Gastrocnemius medialis (tissue), 4 donors: ENCODE measurements around the gene DIPK2A.
A peak's percentile ranks its signal among the peaks of the same experiment; 100 is the strongest.

Source experiments
- POLR2A ChIP-seq, 2 donors: fragments of 450-650 bp; IDR thresholded peaks; one replicate each; pipeline ENCODE4 v1.6.1; 2017; ENCODE audit warnings: antibody characterized with exemption in 2 of 2, mild to moderate bottlenecking in 2 of 2, moderate library complexity in 2 of 2
- TF ChIP-seq, protein P1 (sequence below), 5 experiments: fragments of 450-650 bp in 3 of 5; fragments of 200-600 bp in 2 of 5; sonication (generic) in 2 of 5; IDR thresholded peaks in 4 of 5; conservative IDR thresholded peaks in 1 of 5; 1 replicate in 4 of 5; 2 replicates in 1 of 5; pipeline ENCODE4 v1.5.1; 2016 to 2019; ENCODE audit warnings: antibody characterized with exemption in 5 of 5, mild to moderate bottlenecking in 3 of 5, moderate library complexity in 3 of 5

DNA sequence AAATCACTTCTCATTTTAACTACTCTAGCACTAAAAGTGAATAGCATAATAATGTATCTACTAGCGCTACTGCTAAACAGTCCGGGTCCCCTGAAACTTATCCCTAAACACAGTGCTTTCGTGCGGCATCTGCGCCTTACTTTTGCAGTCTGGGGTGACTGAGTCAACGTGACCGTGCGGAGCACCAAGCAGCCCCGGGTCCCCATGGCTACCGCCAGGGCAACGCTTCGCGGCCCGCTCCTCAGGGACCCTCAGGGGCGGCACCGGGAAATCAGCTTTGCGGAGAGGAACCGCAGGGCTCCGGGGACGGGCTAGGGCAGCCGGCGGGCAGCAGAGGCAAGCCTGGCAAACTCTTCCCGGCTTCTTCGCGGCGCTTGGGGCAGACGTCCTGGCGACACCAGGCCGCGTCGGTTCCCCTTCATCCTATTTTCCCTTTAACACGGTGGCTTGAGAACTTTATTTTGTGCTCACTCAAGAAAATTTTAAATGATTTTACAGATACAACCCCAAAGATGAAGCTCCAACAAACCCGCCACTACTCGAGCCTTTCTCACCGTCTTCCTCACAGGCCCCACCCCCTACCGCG is 757 bp upstream of the DIPK2A start:
- TF ChIP-seq, protein P1, sequence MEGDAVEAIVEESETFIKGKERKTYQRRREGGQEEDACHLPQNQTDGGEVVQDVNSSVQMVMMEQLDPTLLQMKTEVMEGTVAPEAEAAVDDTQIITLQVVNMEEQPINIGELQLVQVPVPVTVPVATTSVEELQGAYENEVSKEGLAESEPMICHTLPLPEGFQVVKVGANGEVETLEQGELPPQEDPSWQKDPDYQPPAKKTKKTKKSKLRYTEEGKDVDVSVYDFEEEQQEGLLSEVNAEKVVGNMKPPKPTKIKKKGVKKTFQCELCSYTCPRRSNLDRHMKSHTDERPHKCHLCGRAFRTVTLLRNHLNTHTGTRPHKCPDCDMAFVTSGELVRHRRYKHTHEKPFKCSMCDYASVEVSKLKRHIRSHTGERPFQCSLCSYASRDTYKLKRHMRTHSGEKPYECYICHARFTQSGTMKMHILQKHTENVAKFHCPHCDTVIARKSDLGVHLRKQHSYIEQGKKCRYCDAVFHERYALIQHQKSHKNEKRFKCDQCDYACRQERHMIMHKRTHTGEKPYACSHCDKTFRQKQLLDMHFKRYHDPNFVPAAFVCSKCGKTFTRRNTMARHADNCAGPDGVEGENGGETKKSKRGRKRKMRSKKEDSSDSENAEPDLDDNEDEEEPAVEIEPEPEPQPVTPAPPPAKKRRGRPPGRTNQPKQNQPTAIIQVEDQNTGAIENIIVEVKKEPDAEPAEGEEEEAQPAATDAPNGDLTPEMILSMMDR (IDR thresholded peaks at IDR 0.05 in 4 of 5, conservative IDR thresholded peaks at IDR 0.05 in 1 of 5), result peak in 3 of 5 experiments; percentile 12 to 36 (median 16)
- TF ChIP-seq POLR2A (IDR thresholded peaks at IDR 0.05), result no peak
